NCI-H2227 (cell line): ENCODE measurements around the gene TMOD1.

Experiments
- DNase-seq: peaks from one replicate; lab custom pipeline; 2025; ENCODE audit not compliant: unreplicated experiment; lab: John Stamatoyannopoulos, UW

Gene TMOD1

GRCh38 chr9:97629156-97629555, 127.7 kb downstream of the TMOD1 start:
- DNase-seq = no peak

GRCh38 chr9:97630591-97630990, 129.1 kb downstream of the TMOD1 start:
- DNase-seq = no peak

- DNase-seq = peak; percentile 76
Measured at GRCh38 chr9:97632248-97632984, 130.9 kb downstream of the TMOD1 start.

DNA sequence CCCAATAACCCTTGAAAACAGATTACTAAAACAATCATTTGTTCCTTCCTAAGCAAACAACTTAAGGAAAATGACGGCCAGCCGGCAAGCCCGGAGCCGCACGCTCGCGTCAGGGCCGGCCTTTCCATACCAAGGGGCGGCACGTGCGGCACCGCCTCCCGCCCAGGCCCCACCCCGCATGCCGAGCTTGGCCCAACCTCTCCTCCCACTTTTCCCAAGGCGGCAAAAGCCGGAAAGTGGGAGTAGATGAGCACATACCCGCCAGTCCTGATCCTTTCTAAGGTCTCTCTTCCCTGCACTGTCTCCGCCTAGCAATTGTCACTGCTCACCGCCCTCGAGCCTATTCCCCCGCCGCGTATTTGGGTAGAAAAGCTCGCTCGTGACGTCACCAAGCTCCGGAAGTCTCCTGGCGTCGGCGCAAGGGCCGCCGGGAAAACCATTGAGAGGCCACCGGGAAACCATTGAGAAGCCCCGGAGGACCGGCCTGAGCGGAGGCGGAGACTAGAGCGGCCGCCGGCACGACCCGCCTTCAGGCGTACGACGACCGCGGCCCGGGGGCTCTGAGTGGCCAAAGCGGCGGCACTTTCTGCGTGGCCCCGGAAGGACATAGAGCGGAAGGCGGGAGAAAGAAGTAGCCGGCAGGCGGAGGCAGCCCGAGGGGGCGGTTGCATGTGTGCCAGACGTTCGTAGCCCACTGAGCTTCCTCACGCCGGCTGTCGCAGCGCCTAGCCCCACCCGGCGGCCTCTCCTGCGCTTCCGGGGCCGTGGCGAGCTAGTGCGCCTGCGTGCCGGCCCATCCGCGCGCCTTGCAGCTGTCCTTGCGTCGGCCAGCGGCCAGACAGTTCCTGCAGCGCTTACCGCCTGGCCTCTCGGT, 131.8 kb downstream of the TMOD1 start, which contains the start of the genes NCBP1 and TSTD2:
TSS of gene NCBP1 (plus strand) at position 837 of the 874 bp plus-strand sequence. CDS start 61 bp downstream, outside the sequence.
TSS of gene TSTD2 (minus strand) at position 384 of the 874 bp plus-strand sequence. CDS start 5,806 bp downstream, outside the sequence.
- peak; percentile 98 for DNase-seq

DNA sequence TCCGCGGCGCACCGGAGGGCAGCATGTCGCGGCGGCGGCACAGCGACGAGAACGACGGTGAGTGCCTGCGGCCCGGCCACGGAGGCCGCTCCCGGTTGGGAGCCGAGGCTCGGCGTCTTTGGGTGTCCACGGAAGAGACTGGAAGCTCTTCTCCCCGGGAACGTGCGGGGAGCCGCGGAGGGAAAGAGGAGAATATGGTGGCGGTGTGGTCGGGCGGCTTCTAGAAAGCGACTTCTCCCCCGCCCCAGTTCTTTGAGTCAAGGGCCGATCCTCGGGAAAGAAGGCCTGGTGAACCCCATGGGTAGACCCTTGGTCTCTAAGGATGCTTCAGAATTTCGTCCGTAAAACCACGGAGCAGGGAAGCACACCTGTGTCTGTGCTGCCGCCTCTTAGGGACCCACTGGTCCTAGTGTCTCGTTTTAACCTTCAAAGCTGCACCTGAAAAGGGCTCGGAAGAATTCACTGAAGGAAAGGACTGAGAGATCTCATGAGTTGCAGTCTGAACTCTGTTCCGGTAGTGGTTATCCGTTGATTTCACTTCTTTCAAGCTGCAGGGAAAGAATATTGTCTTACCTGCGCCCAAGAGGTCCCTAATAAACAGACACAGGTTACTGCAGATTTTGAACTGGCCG, 132.5 kb downstream of the TMOD1 start:
- DNase-seq = no peak

DNA sequence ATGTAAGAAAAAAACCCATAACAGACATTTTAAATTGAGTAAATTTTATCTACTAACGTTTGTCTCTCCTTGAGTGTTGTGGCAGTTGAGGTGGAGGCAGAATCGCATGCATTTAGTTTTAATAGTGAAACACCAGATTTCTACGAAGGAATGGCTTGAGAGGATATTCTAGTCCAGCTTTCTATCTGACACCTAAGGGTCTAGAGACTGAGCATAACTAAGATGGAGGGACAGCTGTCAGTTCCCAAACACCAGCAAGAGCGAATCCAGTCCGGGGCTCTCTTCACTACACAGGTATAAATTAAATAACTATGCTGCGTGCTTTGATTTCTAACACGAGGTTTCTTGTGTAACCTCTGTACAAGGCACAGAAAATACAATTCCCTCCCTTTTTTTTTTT, 133.6 kb downstream of the TMOD1 start:
- DNase-seq = no peak

- no peak for DNase-seq
Measured at GRCh38 chr9:97636903-97637302, 135.4 kb downstream of the TMOD1 start.

DNA sequence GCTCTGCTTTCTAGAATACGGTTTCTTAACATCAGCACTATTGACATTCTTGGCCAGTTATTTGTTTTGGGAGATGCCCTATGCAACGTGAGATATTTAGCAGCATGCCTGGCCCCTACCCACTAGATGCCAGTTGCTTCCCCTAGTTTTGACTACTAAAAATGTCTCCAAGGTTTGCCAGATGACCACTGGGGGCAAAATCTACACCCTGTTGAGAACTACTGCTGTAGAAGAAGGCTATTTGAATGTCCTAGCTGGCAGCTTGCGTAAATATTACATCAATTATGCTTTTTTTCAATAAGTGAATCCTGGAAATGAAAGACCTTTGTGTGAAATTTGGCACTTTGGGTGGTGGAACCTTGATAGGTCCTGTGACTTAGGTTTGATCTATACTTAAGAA, 137.2 kb downstream of the TMOD1 start:
- DNase-seq = peak; percentile 1

- DNase-seq = peak; percentile 65
Measured at GRCh38 chr9:97640325-97640724, 138.9 kb downstream of the TMOD1 start.

DNA sequence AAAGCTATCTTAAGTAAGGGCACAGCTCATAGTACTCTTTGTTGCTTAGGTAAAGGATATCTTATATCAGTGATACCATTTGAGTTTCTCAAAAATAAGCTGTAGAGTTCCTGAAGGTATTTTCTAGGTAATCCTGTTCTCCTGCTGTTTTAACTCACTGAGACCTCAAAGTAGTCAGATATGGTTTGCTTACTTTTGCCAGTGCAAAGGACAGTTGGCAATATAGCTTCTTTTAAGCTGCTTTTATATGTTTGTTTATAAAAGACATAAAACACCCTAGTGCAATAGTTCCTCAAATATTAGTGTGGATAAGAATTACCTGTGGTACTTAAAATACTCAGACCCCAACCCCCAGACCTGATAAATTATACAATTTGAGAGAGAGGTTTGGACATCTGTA, 144.3 kb downstream of the TMOD1 start:
- DNase-seq = no peak

DNA sequence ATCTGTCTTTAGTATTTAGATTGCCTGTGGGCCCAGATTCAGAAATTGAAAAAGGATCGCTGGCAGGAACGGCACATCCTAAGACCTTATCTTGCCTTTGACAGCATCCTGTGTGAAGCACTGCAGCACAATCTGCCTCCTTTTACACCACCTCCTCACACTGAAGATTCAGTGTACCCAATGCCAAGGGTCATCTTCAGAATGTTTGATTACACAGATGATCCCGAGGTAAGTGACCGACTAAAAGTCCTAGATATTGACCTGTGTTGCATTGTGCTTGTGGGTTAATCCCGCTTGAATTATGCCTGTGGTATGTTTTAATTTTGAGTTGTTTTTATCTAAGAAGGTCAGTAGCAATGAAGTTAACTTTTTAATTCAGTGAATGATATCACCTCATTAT, 146.5 kb downstream of the TMOD1 start:
- no peak for DNase-seq
